Skin epidermis (tissue), 12 donors: ENCODE results near the gene SPRTN.

Experiments
- H3K27ac ChIP-seq, 21 experiments: fragments of 200-600 bp; sonication (generic) in 11 of 21; one replicate each; pipeline ENCODE4 v1.5.0; 2020; ENCODE audit warnings: mild to moderate bottlenecking in 3 of 21, inconsistent platforms in 2 of 21, moderate library complexity in 2 of 21
- H3K4me3 ChIP-seq, 7 experiments: fragments of 200-600 bp; sonication (generic) in 2 of 7; one replicate each; pipeline ENCODE4 v1.5.0; 2020; ENCODE audit warnings: inconsistent platforms in 2 of 7, mild to moderate bottlenecking in 2 of 7, moderate library complexity in 1 of 7

The SPRTN gene

GRCh38 chr1:231397886-231398671 lies 60.0 kb downstream of the SPRTN start:
- Histone ChIP-seq H3K4me3 (no peak overlapping the region), H3K27ac (no peak overlapping the region)

- Histone ChIP-seq H3K4me3 (no peak overlapping the region), H3K27ac (no peak overlapping the region)
These were observed 63.4 kb downstream of the SPRTN start for GRCh38 chr1:231401478-231401877.

- Histone ChIP-seq H3K27ac (no peak overlapping the region), H3K4me3 (no peak overlapping the region)
These were observed 66.2 kb downstream of the SPRTN start for GRCh38 chr1:231404318-231404717.
